Dendritic cell treated with granulocyte-macrophage colony-stimulating factor and Interleukin-4, amounts not matched to agents 40 ng/mL and 50 ng/mL, for 4 days (primary cell): ENCODE data around the gene ZIC1.

ENCODE experiments used
- H3K27ac Mint-ChIP-seq: one replicate; pipeline ENCODE4 v1.8.0; 2022; ENCODE audit warnings: mild to moderate bottlenecking, mixed read lengths
- H3K27me3 Mint-ChIP-seq: one replicate; pipeline ENCODE4 v1.8.0; 2022; ENCODE audit warnings: mild to moderate bottlenecking, mixed read lengths
- H3K36me3 Mint-ChIP-seq: one replicate; pipeline ENCODE4 v1.8.0; 2022; ENCODE audit warnings: low read depth, mixed read lengths
- H3K4me1 Mint-ChIP-seq: one replicate; pipeline ENCODE4 v1.8.0; 2022; ENCODE audit warnings: low read depth, mixed read lengths
- H3K4me3 Mint-ChIP-seq: one replicate; pipeline ENCODE4 v1.8.0; 2022; ENCODE audit warnings: mild to moderate bottlenecking, moderate library complexity, mixed read lengths
- H3K9me3 Mint-ChIP-seq: one replicate; pipeline ENCODE4 v1.8.0; 2022; ENCODE audit warnings: mixed read lengths
- intact Hi-C: fragments of 100-400 bp; cut with micrococcal nuclease; formaldehyde crosslinking; loops from one replicate; pipeline ENCODE4 v1.15.0; 2022

ZIC1 gene

GRCh38 chr3:147414390-147415138 is 5.4 kb downstream of the ZIC1 start:
- peaks cover 3% of the 10 kb centered on the region for H3K9me3 Mint-ChIP-seq
- H3K27ac Mint-ChIP-seq: no peak overlapping the region
- intact Hi-C loops: no loop called here
- H3K4me3 Mint-ChIP-seq: no peak overlapping the region
- H3K36me3 Mint-ChIP-seq: no peaks in the 10 kb centered on the region
- H3K4me1 Mint-ChIP-seq: peaks cover 24% of the 10 kb centered on the region
- H3K27me3 Mint-ChIP-seq: peaks cover 85% of the 10 kb centered on the region

GRCh38 chr3:147415286-147415685 is 6.1 kb downstream of the ZIC1 start:
- Mint-ChIP-seq H3K4me3 (no peak overlapping the region), H3K4me1 (peaks cover 24% of the 10 kb centered on the region), H3K27ac (no peak overlapping the region), H3K36me3 (no peaks in the 10 kb centered on the region), H3K9me3 (peaks cover 8% of the 10 kb centered on the region), H3K27me3 (peaks cover 85% of the 10 kb centered on the region)
- intact Hi-C loops: no loop called here

GRCh38 chr3:147415874-147416273 is 6.7 kb downstream of the ZIC1 start:
- intact Hi-C loops: no loop called here

GRCh38 chr3:147416931-147417330 is 7.8 kb downstream of the ZIC1 start:
- Mint-ChIP-seq H3K27me3 (peaks cover 85% of the 10 kb centered on the region), H3K4me3 (no peak overlapping the region), H3K36me3 (no peaks in the 10 kb centered on the region), H3K9me3 (peaks cover 8% of the 10 kb centered on the region), H3K4me1 (peaks cover 12% of the 10 kb centered on the region), H3K27ac (no peak overlapping the region)
- intact Hi-C loops: no loop called here

More at GRCh38 chr3:147415874-147416273, 6.7 kb downstream of the ZIC1 start:
- no peaks in the 10 kb centered on the region for H3K36me3 Mint-ChIP-seq
- H3K27ac Mint-ChIP-seq: no peak overlapping the region
- peaks cover 21% of the 10 kb centered on the region for H3K4me1 Mint-ChIP-seq
- peaks cover 8% of the 10 kb centered on the region for H3K9me3 Mint-ChIP-seq
- no peak overlapping the region for H3K4me3 Mint-ChIP-seq
- peaks cover 85% of the 10 kb centered on the region for H3K27me3 Mint-ChIP-seq

GRCh38 chr3:147417551-147418295 is 8.6 kb downstream of the ZIC1 start:
- peaks cover 86% of the 10 kb centered on the region for H3K27me3 Mint-ChIP-seq
- no peak overlapping the region for H3K4me3 Mint-ChIP-seq
- intact Hi-C loops: no loop called here
- H3K4me1 Mint-ChIP-seq: peaks cover 8% of the 10 kb centered on the region
- H3K27ac Mint-ChIP-seq: no peak overlapping the region
- H3K36me3 Mint-ChIP-seq: no peaks in the 10 kb centered on the region
- H3K9me3 Mint-ChIP-seq: peaks cover 8% of the 10 kb centered on the region

GRCh38 chr3:147418371-147418781 is 9.2 kb downstream of the ZIC1 start:
- Mint-ChIP-seq H3K27ac (no peak overlapping the region), H3K27me3 (peaks cover 86% of the 10 kb centered on the region), H3K9me3 (peaks cover 11% of the 10 kb centered on the region), H3K4me3 (no peak overlapping the region), H3K4me1 (peaks cover 4% of the 10 kb centered on the region), H3K36me3 (no peaks in the 10 kb centered on the region)
- intact Hi-C loops: no loop called here

- Mint-ChIP-seq H3K9me3 (peaks cover 17% of the 10 kb centered on the region), H3K4me3 (no peak overlapping the region), H3K36me3 (no peaks in the 10 kb centered on the region), H3K27me3 (peaks cover 89% of the 10 kb centered on the region), H3K4me1 (no peaks in the 10 kb centered on the region), H3K27ac (no peak overlapping the region)
- intact Hi-C loops: no loop called here
These were observed 9.9 kb downstream of the ZIC1 start for GRCh38 chr3:147418808-147419701.

GRCh38 chr3:147419781-147420224 is 10.6 kb downstream of the ZIC1 start:
- peaks cover 17% of the 10 kb centered on the region for H3K9me3 Mint-ChIP-seq
- H3K4me3 Mint-ChIP-seq: no peak overlapping the region
- no peaks in the 10 kb centered on the region for H3K4me1 Mint-ChIP-seq
- H3K27me3 Mint-ChIP-seq: peaks cover 91% of the 10 kb centered on the region
- H3K27ac Mint-ChIP-seq: no peak overlapping the region
- no peaks in the 10 kb centered on the region for H3K36me3 Mint-ChIP-seq
- intact Hi-C loops: no loop called here

- Mint-ChIP-seq H3K27me3 (peaks cover 90% of the 10 kb centered on the region), H3K36me3 (no peaks in the 10 kb centered on the region), H3K4me3 (no peak overlapping the region), H3K9me3 (peaks cover 17% of the 10 kb centered on the region), H3K27ac (no peak overlapping the region), H3K4me1 (no peaks in the 10 kb centered on the region)
- intact Hi-C loops: no loop called here
These were observed 11.4 kb downstream of the ZIC1 start for GRCh38 chr3:147420353-147421183.

GRCh38 chr3:147421184-147421912 is 12.2 kb downstream of the ZIC1 start:
- H3K9me3 Mint-ChIP-seq: peaks cover 17% of the 10 kb centered on the region

GRCh38 chr3:147422196-147422595 is 13.0 kb downstream of the ZIC1 start:
- no peak overlapping the region for H3K27ac Mint-ChIP-seq
- intact Hi-C loops: no loop called here
- no peaks in the 10 kb centered on the region for H3K36me3 Mint-ChIP-seq
- H3K4me1 Mint-ChIP-seq: no peaks in the 10 kb centered on the region
- H3K27me3 Mint-ChIP-seq: peaks cover 80% of the 10 kb centered on the region
- H3K9me3 Mint-ChIP-seq: peaks cover 17% of the 10 kb centered on the region
- no peak overlapping the region for H3K4me3 Mint-ChIP-seq

More at GRCh38 chr3:147421184-147421912, 12.2 kb downstream of the ZIC1 start:
- no peak overlapping the region for H3K4me3 Mint-ChIP-seq
- no peaks in the 10 kb centered on the region for H3K36me3 Mint-ChIP-seq
- intact Hi-C loops: no loop called here
- peaks cover 83% of the 10 kb centered on the region for H3K27me3 Mint-ChIP-seq
- H3K27ac Mint-ChIP-seq: no peak overlapping the region
- no peaks in the 10 kb centered on the region for H3K4me1 Mint-ChIP-seq

GRCh38 chr3:147422601-147423536 is 13.7 kb downstream of the ZIC1 start:
- peaks cover 17% of the 10 kb centered on the region for H3K9me3 Mint-ChIP-seq
- intact Hi-C loops: no loop called here
- no peak overlapping the region for H3K27ac Mint-ChIP-seq
- no peaks in the 10 kb centered on the region for H3K4me1 Mint-ChIP-seq
- H3K27me3 Mint-ChIP-seq: peaks cover 76% of the 10 kb centered on the region
- H3K4me3 Mint-ChIP-seq: no peak overlapping the region
- H3K36me3 Mint-ChIP-seq: no peaks in the 10 kb centered on the region
